ENCODE data around the gene LETM1. TPM values are rescaled to one million over a fixed set of nuclear protein-coding genes. Genes with fewer than 3 reads are reported as not detected.

The LETM1 gene
- total and polyA plus RNA-seq, 2 of the 13 experiments (the other 11 are each of a cell fraction or from before 2014, with no cell fraction given), result 9.7 to 41.6 TPM

DNA sequence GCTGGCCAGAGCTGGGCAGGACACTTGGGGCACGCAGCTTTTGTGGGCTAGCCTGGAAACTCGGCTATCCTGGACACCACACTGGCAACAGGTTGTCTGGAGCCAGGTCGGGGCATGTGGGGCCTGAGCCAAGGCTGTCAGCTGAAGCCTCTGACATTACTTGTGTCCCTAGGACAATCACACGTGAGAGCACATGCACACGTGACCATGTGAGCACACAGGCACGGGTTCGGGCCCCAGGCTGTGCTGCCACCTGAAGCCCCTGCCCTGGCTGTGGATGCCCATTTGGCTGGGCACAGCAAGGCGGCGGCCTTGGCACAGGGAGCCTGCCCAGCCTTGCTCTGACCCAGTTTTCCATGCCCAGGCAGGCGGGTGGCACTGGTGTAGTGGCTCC, 71.6 kb downstream of the LETM1 start (continued):
- TF ChIP-seq, protein P1, sequence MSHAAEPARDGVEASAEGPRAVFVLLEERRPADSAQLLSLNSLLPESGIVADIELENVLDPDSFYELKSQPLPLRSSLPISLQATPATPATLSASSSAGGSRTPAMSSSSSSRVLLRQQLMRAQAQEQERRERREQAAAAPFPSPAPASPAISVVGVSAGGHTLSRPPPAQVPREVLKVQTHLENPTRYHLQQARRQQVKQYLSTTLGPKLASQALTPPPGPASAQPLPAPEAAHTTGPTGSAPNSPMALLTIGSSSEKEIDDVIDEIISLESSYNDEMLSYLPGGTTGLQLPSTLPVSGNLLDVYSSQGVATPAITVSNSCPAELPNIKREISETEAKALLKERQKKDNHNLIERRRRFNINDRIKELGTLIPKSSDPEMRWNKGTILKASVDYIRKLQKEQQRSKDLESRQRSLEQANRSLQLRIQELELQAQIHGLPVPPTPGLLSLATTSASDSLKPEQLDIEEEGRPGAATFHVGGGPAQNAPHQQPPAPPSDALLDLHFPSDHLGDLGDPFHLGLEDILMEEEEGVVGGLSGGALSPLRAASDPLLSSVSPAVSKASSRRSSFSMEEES (CRISPR knock-in tag; IDR thresholded peaks at IDR 0.05), result 0 out of 2 replicates have a peak, but pooled peaks have one; percentile 32
- TF ChIP-seq ARNTL (CRISPR knock-in tag; IDR thresholded peaks at IDR 0.05) (0 out of 2 replicates have a peak, but pooled peaks have one; percentile 21), GATAD1 (CRISPR knock-in tag; IDR thresholded peaks at IDR 0.05) (no peak), HMG20B (CRISPR knock-in tag; conservative IDR thresholded peaks at IDR 0.05) (no peak), FOXJ3 (CRISPR knock-in tag; IDR thresholded peaks at IDR 0.05; ENCODE audit: borderline replicate concordance) (no peak), ZNF20 (CRISPR knock-in tag; IDR thresholded peaks at IDR 0.05) (no peak), ZNF234 (CRISPR knock-in tag; conservative IDR thresholded peaks at IDR 0.05) (no peak), SOX5 (CRISPR knock-in tag; IDR thresholded peaks at IDR 0.05; ENCODE audit: borderline replicate concordance) (no peak), POLR2AphosphoS2 (IDR thresholded peaks at IDR 0.05; ENCODE audit: low read depth, low read length) (no peak), TAF15 (IDR thresholded peaks at IDR 0.05; ENCODE audit: low read depth, low read length, poor library complexity, severe bottlenecking) (no peak), ZNF432 (CRISPR knock-in tag; IDR thresholded peaks at IDR 0.05; ENCODE audit: borderline replicate concordance) (no peak), BRD4 (CRISPR knock-in tag; IDR thresholded peaks at IDR 0.05) (no peak; the same call in 1 of the 2 replicates), ZNF337 (CRISPR knock-in tag; IDR thresholded peaks at IDR 0.05; ENCODE audit: borderline replicate concordance, low read depth) (no peak), FIP1L1 (IDR thresholded peaks at IDR 0.05; ENCODE audit: borderline replicate concordance, insufficient read depth, low read depth, low read length) (no peak), SIX4 (CRISPR knock-in tag; IDR thresholded peaks at IDR 0.05) (no peak), NR2F6 (IDR thresholded peaks at IDR 0.05) (no peak), NR2F6 (CRISPR knock-in tag; IDR thresholded peaks at IDR 0.05) (no peak), ZNF619 (CRISPR knock-in tag; IDR thresholded peaks at IDR 0.05) (no peak; the same call in 1 of the 2 replicates), SMAD3 (CRISPR knock-in tag; IDR thresholded peaks at IDR 0.05) (no peak), ZNF121 (CRISPR knock-in tag; IDR thresholded peaks at IDR 0.05) (no peak), ZNF7 (CRISPR knock-in tag; IDR thresholded peaks at IDR 0.05) (no peak)
- TF ChIP-seq, protein P2, sequence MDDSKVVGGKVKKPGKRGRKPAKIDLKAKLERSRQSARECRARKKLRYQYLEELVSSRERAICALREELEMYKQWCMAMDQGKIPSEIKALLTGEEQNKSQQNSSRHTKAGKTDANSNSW (CRISPR knock-in tag; IDR thresholded peaks at IDR 0.05; ENCODE audit: borderline replicate concordance), result no peak
- TF ChIP-seq, protein P3, sequence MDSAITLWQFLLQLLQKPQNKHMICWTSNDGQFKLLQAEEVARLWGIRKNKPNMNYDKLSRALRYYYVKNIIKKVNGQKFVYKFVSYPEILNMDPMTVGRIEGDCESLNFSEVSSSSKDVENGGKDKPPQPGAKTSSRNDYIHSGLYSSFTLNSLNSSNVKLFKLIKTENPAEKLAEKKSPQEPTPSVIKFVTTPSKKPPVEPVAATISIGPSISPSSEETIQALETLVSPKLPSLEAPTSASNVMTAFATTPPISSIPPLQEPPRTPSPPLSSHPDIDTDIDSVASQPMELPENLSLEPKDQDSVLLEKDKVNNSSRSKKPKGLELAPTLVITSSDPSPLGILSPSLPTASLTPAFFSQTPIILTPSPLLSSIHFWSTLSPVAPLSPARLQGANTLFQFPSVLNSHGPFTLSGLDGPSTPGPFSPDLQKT (CRISPR knock-in tag; IDR thresholded peaks at IDR 0.05; ENCODE audit: borderline replicate concordance), result no peak
- TF ChIP-seq, protein P4, sequence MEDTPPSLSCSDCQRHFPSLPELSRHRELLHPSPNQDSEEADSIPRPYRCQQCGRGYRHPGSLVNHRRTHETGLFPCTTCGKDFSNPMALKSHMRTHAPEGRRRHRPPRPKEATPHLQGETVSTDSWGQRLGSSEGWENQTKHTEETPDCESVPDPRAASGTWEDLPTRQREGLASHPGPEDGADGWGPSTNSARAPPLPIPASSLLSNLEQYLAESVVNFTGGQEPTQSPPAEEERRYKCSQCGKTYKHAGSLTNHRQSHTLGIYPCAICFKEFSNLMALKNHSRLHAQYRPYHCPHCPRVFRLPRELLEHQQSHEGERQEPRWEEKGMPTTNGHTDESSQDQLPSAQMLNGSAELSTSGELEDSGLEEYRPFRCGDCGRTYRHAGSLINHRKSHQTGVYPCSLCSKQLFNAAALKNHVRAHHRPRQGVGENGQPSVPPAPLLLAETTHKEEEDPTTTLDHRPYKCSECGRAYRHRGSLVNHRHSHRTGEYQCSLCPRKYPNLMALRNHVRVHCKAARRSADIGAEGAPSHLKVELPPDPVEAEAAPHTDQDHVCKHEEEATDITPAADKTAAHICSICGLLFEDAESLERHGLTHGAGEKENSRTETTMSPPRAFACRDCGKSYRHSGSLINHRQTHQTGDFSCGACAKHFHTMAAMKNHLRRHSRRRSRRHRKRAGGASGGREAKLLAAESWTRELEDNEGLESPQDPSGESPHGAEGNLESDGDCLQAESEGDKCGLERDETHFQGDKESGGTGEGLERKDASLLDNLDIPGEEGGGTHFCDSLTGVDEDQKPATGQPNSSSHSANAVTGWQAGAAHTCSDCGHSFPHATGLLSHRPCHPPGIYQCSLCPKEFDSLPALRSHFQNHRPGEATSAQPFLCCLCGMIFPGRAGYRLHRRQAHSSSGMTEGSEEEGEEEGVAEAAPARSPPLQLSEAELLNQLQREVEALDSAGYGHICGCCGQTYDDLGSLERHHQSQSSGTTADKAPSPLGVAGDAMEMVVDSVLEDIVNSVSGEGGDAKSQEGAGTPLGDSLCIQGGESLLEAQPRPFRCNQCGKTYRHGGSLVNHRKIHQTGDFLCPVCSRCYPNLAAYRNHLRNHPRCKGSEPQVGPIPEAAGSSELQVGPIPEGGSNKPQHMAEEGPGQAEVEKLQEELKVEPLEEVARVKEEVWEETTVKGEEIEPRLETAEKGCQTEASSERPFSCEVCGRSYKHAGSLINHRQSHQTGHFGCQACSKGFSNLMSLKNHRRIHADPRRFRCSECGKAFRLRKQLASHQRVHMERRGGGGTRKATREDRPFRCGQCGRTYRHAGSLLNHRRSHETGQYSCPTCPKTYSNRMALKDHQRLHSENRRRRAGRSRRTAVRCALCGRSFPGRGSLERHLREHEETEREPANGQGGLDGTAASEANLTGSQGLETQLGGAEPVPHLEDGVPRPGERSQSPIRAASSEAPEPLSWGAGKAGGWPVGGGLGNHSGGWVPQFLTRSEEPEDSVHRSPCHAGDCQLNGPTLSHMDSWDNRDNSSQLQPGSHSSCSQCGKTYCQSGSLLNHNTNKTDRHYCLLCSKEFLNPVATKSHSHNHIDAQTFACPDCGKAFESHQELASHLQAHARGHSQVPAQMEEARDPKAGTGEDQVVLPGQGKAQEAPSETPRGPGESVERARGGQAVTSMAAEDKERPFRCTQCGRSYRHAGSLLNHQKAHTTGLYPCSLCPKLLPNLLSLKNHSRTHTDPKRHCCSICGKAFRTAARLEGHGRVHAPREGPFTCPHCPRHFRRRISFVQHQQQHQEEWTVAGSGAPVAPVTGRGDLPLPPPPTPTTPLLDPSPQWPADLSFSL (CRISPR knock-in tag; IDR thresholded peaks at IDR 0.05), result no peak
